GM23338 (cell line): Measurements from ENCODE around the gene ZNF280C. TPM values are rescaled to one million over a fixed set of nuclear protein-coding genes. Genes with fewer than 3 reads are reported as not detected.

Experiments
- ATAC-seq: fragments of 200-7000 bp; cut with Tn5 transposase; 3 replicates; pipeline ENCODE4 v1.9.1; 2020
- DNase-seq: peaks from one replicate; pipeline ENCODE4 v3.0.0-alpha.2; 2015; ENCODE audit warnings: low spot score
- H2AFZ ChIP-seq: fragments of 200-600 bp; sonication (generic); 2 replicates; pipeline ENCODE4 v1.8.0; 2016; ENCODE audit warnings: antibody characterized with exemption, mild to moderate bottlenecking, moderate library complexity
- H3F3A ChIP-seq: fragments of 200-600 bp; sonication (generic); replicated peaks from 2 replicates; pipeline ENCODE4 v1.8.0; 2017; ENCODE audit warnings: antibody characterized with exemption, mixed run types, low read depth
- H3K27ac ChIP-seq: fragments of 200-600 bp; sonication (generic); 2 replicates; pipeline ENCODE4 v1.6.1; 2016; ENCODE audit warnings: low read depth
- H3K27me3 ChIP-seq: fragments of 200-600 bp; sonication (generic); 2 replicates; pipeline ENCODE4 v1.8.0; 2016; ENCODE audit warnings: mild to moderate bottlenecking, mixed run types, moderate library complexity; ENCODE audit not compliant: insufficient read depth
- H3K36me3 ChIP-seq: fragments of 200-600 bp; sonication (generic); 2 replicates; pipeline ENCODE4 v1.8.0; 2016; ENCODE audit warnings: mild to moderate bottlenecking; ENCODE audit not compliant: insufficient read depth
- H3K4me1 ChIP-seq: fragments of 200-600 bp; sonication (generic); 2 replicates; pipeline ENCODE4 v1.8.0; 2016; ENCODE audit warnings: mild to moderate bottlenecking, moderate library complexity; ENCODE audit not compliant: insufficient read depth
- H3K4me2 ChIP-seq: fragments of 200-600 bp; sonication (generic); 2 replicates; pipeline ENCODE4 v1.7.1; 2017; ENCODE audit warnings: mixed run types
- H3K4me3 ChIP-seq: fragments of 200-600 bp; sonication (generic); 2 replicates; pipeline ENCODE4 v1.6.1; 2016; ENCODE audit warnings: mixed run types
- H3K79me2 ChIP-seq: fragments of 200-600 bp; sonication (generic); replicated peaks from 2 replicates; pipeline ENCODE4 v1.8.0; 2017; ENCODE audit warnings: mild to moderate bottlenecking; ENCODE audit not compliant: insufficient read depth
- H3K9me2 ChIP-seq: fragments of 200-600 bp; sonication (generic); 2 replicates; pipeline ENCODE4 v1.8.0; 2017; ENCODE audit not compliant: insufficient read depth
- H4K20me1 ChIP-seq: fragments of 200-600 bp; sonication (generic); replicated peaks from 2 replicates; pipeline ENCODE4 v1.8.0; 2017; ENCODE audit warnings: mild to moderate bottlenecking; ENCODE audit not compliant: insufficient read depth
- H3K27ac Mint-ChIP-seq: 2 replicates; pipeline ENCODE4 v1.8.0; 2020; ENCODE audit warnings: inconsistent platforms, mild to moderate bottlenecking, moderate library complexity, mixed read lengths
- H3K27me3 Mint-ChIP-seq: 3 replicates; pipeline ENCODE4 v1.8.0; 2022; ENCODE audit warnings: low read depth, mild to moderate bottlenecking, moderate library complexity, mixed read lengths, inconsistent platforms; ENCODE audit not compliant: insufficient read depth, poor library complexity
- H3K36me3 Mint-ChIP-seq: 3 replicates; pipeline ENCODE4 v1.8.0; 2021; ENCODE audit warnings: low read depth, mild to moderate bottlenecking, inconsistent platforms, moderate library complexity, mixed read lengths
- H3K4me1 Mint-ChIP-seq: 3 replicates; pipeline ENCODE4 v1.8.0; 2020; ENCODE audit warnings: mild to moderate bottlenecking, inconsistent platforms, mixed read lengths
- H3K4me3 Mint-ChIP-seq: 3 replicates; pipeline ENCODE4 v1.8.0; 2021; ENCODE audit warnings: moderate library complexity, mild to moderate bottlenecking, inconsistent platforms, mixed read lengths
- H3K9me3 Mint-ChIP-seq: 3 replicates; pipeline ENCODE4 v1.8.0; 2020; ENCODE audit warnings: moderate library complexity, mild to moderate bottlenecking, inconsistent platforms, mixed read lengths
- CTCF ChIP-seq, 2 experiments: fragments of 200-600 bp in 1 of 2; sonication (generic) in 1 of 2; conservative IDR thresholded peaks; 2 replicates each; pipeline versions ENCODE4 v1.5.1 to v1.6.1; 2016 to 2017; ENCODE audit warnings: antibody characterized with exemption in 2 of 2, low read depth in 2 of 2, mild to moderate bottlenecking in 2 of 2, moderate library complexity in 1 of 2
- ETS1 ChIP-seq: IDR thresholded peaks from 2 replicates; pipeline ENCODE4 v1.6.1; 2016; ENCODE audit warnings: antibody characterized with exemption
- EZH2 ChIP-seq: fragments of 200-600 bp; sonication (generic); IDR thresholded peaks from one replicate; pipeline ENCODE4 v1.8.0; 2017; ENCODE audit warnings: antibody characterized with exemption, mild to moderate bottlenecking, low read depth; ENCODE audit not compliant: unreplicated experiment
- JUNB ChIP-seq: IDR thresholded peaks from one replicate; pipeline ENCODE4 v1.6.1; 2016; ENCODE audit warnings: antibody characterized with exemption; ENCODE audit not compliant: unreplicated experiment
- NANOG ChIP-seq: IDR thresholded peaks from 2 replicates; pipeline ENCODE4 v1.6.1; 2016; ENCODE audit warnings: antibody characterized with exemption, borderline replicate concordance
- POLR2AphosphoS5 ChIP-seq: IDR thresholded peaks from 2 replicates; pipeline ENCODE4 v1.6.1; 2016; ENCODE audit warnings: antibody characterized with exemption, low read depth
- REST ChIP-seq: IDR thresholded peaks from one replicate; pipeline ENCODE4 v1.6.1; 2018; ENCODE audit warnings: antibody characterized with exemption; ENCODE audit not compliant: unreplicated experiment
- STAT1 ChIP-seq: IDR thresholded peaks from one replicate; pipeline ENCODE4 v1.6.1; 2016; ENCODE audit warnings: antibody characterized with exemption; ENCODE audit not compliant: unreplicated experiment
- ZNF462 ChIP-seq: fragments of 250-450 bp; sonication (Bioruptor Pico); IDR thresholded peaks from 2 replicates; pipeline ENCODE4 v1.5.0; 2020; ENCODE audit warnings: mild to moderate bottlenecking, moderate library complexity
- polyA plus RNA-seq: library from polyadenylated mRNA; unstranded; fragments of >200 nt; fragmentation: Nextera tagmentation; extraction: Ambion mirVana; gene quantifications from 2 replicates; pipeline ENCODE4 v1.2.1, GENCODE V29; 2016
- total RNA-seq: library from RNA; depleted of rRNA; stranded (reverse); fragments of >200 nt; shearing (Covaris generic); gene quantifications from 2 replicates; pipeline ENCODE4 v1.2.3, GENCODE V29; 2014

ZNF280C gene
- total and polyA plus RNA-seq, 2 experiments from 2014 or later = 7.9 to 14.4 TPM

- TF ChIP-seq REST (no peak), STAT1 (no peak), ETS1 (no peak)
These were observed 31.2 kb upstream of the ZNF280C start (continued) for GRCh38 chrX:130300010-130300282.

GRCh38 chrX:130299279-130300009 is 30.7 kb upstream of the ZNF280C start:
- no peak overlapping the region for H3K4me3 ChIP-seq
- no peaks in the 10 kb centered on the region for H3K36me3 ChIP-seq
- H3K4me1 ChIP-seq = no peaks in the 10 kb centered on the region
- no peaks in the 10 kb centered on the region for H3F3A ChIP-seq
- H4K20me1 ChIP-seq = no peaks in the 10 kb centered on the region
- H2AFZ ChIP-seq = peak overlapping the region; percentile 56; the same call in 1 of the 2 replicates
- DNase-seq (peak; percentile 13), ATAC-seq (peak; percentile 73)
- no peak overlapping the region for H3K27ac Mint-ChIP-seq
- H3K4me3 Mint-ChIP-seq = no peak overlapping the region
- peak overlapping the region; percentile 38; the same call in 1 of the 2 replicates for H3K4me2 ChIP-seq
- H3K79me2 ChIP-seq = no peaks in the 10 kb centered on the region
- no peaks in the 10 kb centered on the region for H3K4me1 Mint-ChIP-seq
- H3K27ac ChIP-seq = no peak overlapping the region
- no peaks in the 10 kb centered on the region for H3K27me3 Mint-ChIP-seq
- H3K9me2 ChIP-seq = no peaks in the 10 kb centered on the region
- no peaks in the 10 kb centered on the region for H3K9me3 Mint-ChIP-seq
- no peaks in the 10 kb centered on the region for H3K27me3 ChIP-seq
- no peaks in the 10 kb centered on the region for H3K36me3 Mint-ChIP-seq
- no peak for TF ChIP-seq EZH2
- TF ChIP-seq NANOG = no peak
- TF ChIP-seq CTCF (conservative IDR thresholded peaks at IDR 0.05; ENCODE audit: low read depth in 2 of 2) = no peak
- no peak for TF ChIP-seq JUNB
- TF ChIP-seq POLR2AphosphoS5 = no peak
- TF ChIP-seq ZNF462 (CRISPR knock-in tag) = no peak
- TF ChIP-seq ETS1 = no peak
- TF ChIP-seq STAT1 = no peak
